DOHH2 (cell line): ENCODE data around the gene GATA3.

ENCODE experiments used
- H3F3A ChIP-seq: fragments of 200-600 bp; sonication (generic), shearing (Covaris generic); 2 replicates; pipeline ENCODE4 v1.6.0; 2016; ENCODE audit warnings: antibody characterized with exemption, mild to moderate bottlenecking; ENCODE audit not compliant: control insufficient read depth, insufficient read depth
- H3K27ac ChIP-seq: fragments of 200-600 bp; sonication (generic); 2 replicates; pipeline ENCODE4 v1.5.1; 2014; ENCODE audit warnings: low read depth, mild to moderate bottlenecking, low read length, moderate library complexity
- H3K27me3 ChIP-seq: fragments of 200-600 bp; sonication (generic); 2 replicates; pipeline ENCODE4 v1.6.1; 2014; ENCODE audit warnings: mild to moderate bottlenecking, low read length, mixed read lengths; ENCODE audit not compliant: control insufficient read depth
- H3K36me3 ChIP-seq: fragments of 200-600 bp; sonication (generic); 2 replicates; pipeline ENCODE4 v1.6.1; 2014; ENCODE audit warnings: mild to moderate bottlenecking, low read length, moderate library complexity, mixed read lengths; ENCODE audit not compliant: control insufficient read depth
- H3K4me1 ChIP-seq: fragments of 200-600 bp; sonication (generic); 2 replicates; pipeline ENCODE4 v1.6.1; 2014; ENCODE audit warnings: mild to moderate bottlenecking, low read length, mixed read lengths; ENCODE audit not compliant: control insufficient read depth
- H3K4me2 ChIP-seq: fragments of 200-600 bp; sonication (generic); 2 replicates; pipeline ENCODE4 v1.6.0; 2014; ENCODE audit warnings: mild to moderate bottlenecking, low read length, moderate library complexity
- H3K4me3 ChIP-seq: fragments of 200-600 bp; sonication (generic); 2 replicates; pipeline ENCODE4 v1.5.1; 2014; ENCODE audit warnings: mild to moderate bottlenecking, low read length, mixed read lengths
- H3K79me2 ChIP-seq: fragments of 200-600 bp; sonication (generic); 2 replicates; pipeline ENCODE4 v1.6.1; 2014; ENCODE audit warnings: mild to moderate bottlenecking, low read length, mixed read lengths; ENCODE audit not compliant: control insufficient read depth
- H3K9me2 ChIP-seq: fragments of 200-600 bp; sonication (generic); replicated peaks from 2 replicates; pipeline ENCODE4 v1.6.1; 2014; ENCODE audit warnings: mild to moderate bottlenecking, low read length, mixed read lengths; ENCODE audit not compliant: control insufficient read depth
- H3K9me3 ChIP-seq: fragments of 200-600 bp; sonication (generic); 2 replicates; pipeline ENCODE4 v1.6.1; 2014; ENCODE audit warnings: antibody characterized with exemption, low read length, mixed read lengths; ENCODE audit not compliant: control insufficient read depth, insufficient read depth
- H4K20me1 ChIP-seq: fragments of 200-600 bp; sonication (generic); 2 replicates; pipeline ENCODE4 v1.6.0; 2014; ENCODE audit warnings: low read depth, mild to moderate bottlenecking, antibody characterized with exemption, low read length, moderate library complexity; ENCODE audit not compliant: control insufficient read depth, insufficient read depth
- CTCF ChIP-seq: fragments of 200-600 bp; sonication (generic); IDR thresholded peaks from one replicate; pipeline ENCODE4 v1.5.1; 2014; ENCODE audit warnings: antibody characterized with exemption, mild to moderate bottlenecking, low read depth, low read length; ENCODE audit not compliant: poor library complexity, severe bottlenecking
- EZH2phosphoT487 ChIP-seq: fragments of 200-600 bp; sonication (generic); IDR thresholded peaks from 2 replicates; pipeline ENCODE4 v1.6.1; 2017; ENCODE audit warnings: borderline replicate concordance, mild to moderate bottlenecking, antibody characterized with exemption, low read length, moderate library complexity, mixed read lengths

Gene GATA3

GRCh38 chr10:8032558-8032957, 21.9 kb upstream of the GATA3 start:
- H3K9me3 ChIP-seq: no peaks in the 10 kb centered on the region
- no peaks in the 10 kb centered on the region for H3K9me2 ChIP-seq
- no peaks in the 10 kb centered on the region for H3F3A ChIP-seq
- peaks cover 6% of the 10 kb centered on the region; the same call in 1 of the 2 replicates for H3K27me3 ChIP-seq
- no peaks in the 10 kb centered on the region for H3K79me2 ChIP-seq
- TF ChIP-seq EZH2phosphoT487 (no peak), CTCF (no peak)
- H3K4me2 ChIP-seq: no peak overlapping the region
- no peak overlapping the region for H3K4me3 ChIP-seq
- H3K4me1 ChIP-seq: no peaks in the 10 kb centered on the region
- H3K36me3 ChIP-seq: no peaks in the 10 kb centered on the region
- no peak overlapping the region for H3K27ac ChIP-seq
- no peaks in the 10 kb centered on the region for H4K20me1 ChIP-seq

GRCh38 chr10:8033812-8034465, 20.5 kb upstream of the GATA3 start:
- no peaks in the 10 kb centered on the region for H4K20me1 ChIP-seq
- no peak overlapping the region for H3K4me2 ChIP-seq
- H3F3A ChIP-seq: no peaks in the 10 kb centered on the region
- no peak overlapping the region for H3K27ac ChIP-seq
- no peaks in the 10 kb centered on the region for H3K79me2 ChIP-seq
- no peaks in the 10 kb centered on the region for H3K9me2 ChIP-seq
- H3K36me3 ChIP-seq: no peaks in the 10 kb centered on the region
- no peaks in the 10 kb centered on the region for H3K4me1 ChIP-seq
- TF ChIP-seq CTCF (no peak), EZH2phosphoT487 (no peak)
- H3K4me3 ChIP-seq: no peak overlapping the region
- no peaks in the 10 kb centered on the region for H3K9me3 ChIP-seq
- H3K27me3 ChIP-seq: peaks cover 17% of the 10 kb centered on the region

GRCh38 chr10:8034466-8035005, 20.0 kb upstream of the GATA3 start:
- Histone ChIP-seq H3K9me2 (no peaks in the 10 kb centered on the region), H3K27ac (no peak overlapping the region), H3K79me2 (no peaks in the 10 kb centered on the region), H3K4me1 (no peaks in the 10 kb centered on the region), H3K4me3 (no peak overlapping the region), H3K36me3 (no peaks in the 10 kb centered on the region), H3K4me2 (no peak overlapping the region), H3F3A (no peaks in the 10 kb centered on the region), H3K27me3 (peaks cover 23% of the 10 kb centered on the region), H3K9me3 (no peaks in the 10 kb centered on the region), H4K20me1 (no peaks in the 10 kb centered on the region)
- TF ChIP-seq CTCF (no peak), EZH2phosphoT487 (no peak)
